CD4-positive, alpha-beta T cell treated with Interleukin-12 subunit alpha and Interleukin-12 subunit beta, for 1 hour (primary cell): ENCODE results near the gene DCDC1.
A peak's percentile ranks its signal among the peaks of the same experiment; 100 is the strongest.

Experiments
- DNase-seq: peaks from one replicate; pipeline ENCODE4 v3.0.0-alpha.2; 2020

DCDC1 gene

GRCh38 chr11:31369348-31370329, at the start of gene DCDC1, which contains the start of gene DNAJC24:
TSS of gene DCDC1 (minus strand) at chr11:31369739. CDS start at chr11:31328280, 41,459 bp downstream.
TSS of gene DNAJC24 (plus strand) at chr11:31369860. CDS start at chr11:31370749, 889 bp downstream.
- DNase-seq, result peak; percentile 95

- DNase-seq, result no peak
Measured at GRCh38 chr11:31419138-31419537, 49.6 kb upstream of the DCDC1 start.

- DNase-seq, result no peak
Measured at GRCh38 chr11:31417816-31418215, 48.3 kb upstream of the DCDC1 start.

GRCh38 chr11:31417357-31417756, 47.8 kb upstream of the DCDC1 start:
- DNase-seq, result no peak

GRCh38 chr11:31415435-31415834, 45.9 kb upstream of the DCDC1 start:
- DNase-seq, result no peak

GRCh38 chr11:31414338-31414737, 44.8 kb upstream of the DCDC1 start:
- no peak for DNase-seq

GRCh38 chr11:31412946-31413345, 43.4 kb upstream of the DCDC1 start:
- DNase-seq, result no peak

GRCh38 chr11:31408201-31408600, 38.7 kb upstream of the DCDC1 start:
- no peak for DNase-seq

GRCh38 chr11:31404614-31405013, 35.1 kb upstream of the DCDC1 start:
- no peak for DNase-seq

GRCh38 chr11:31397239-31397834, 27.8 kb upstream of the DCDC1 start:
- peak; percentile 36 for DNase-seq

- DNase-seq, result no peak
Measured at GRCh38 chr11:31387379-31387778, 17.8 kb upstream of the DCDC1 start.

GRCh38 chr11:31383116-31383515, 13.6 kb upstream of the DCDC1 start:
- DNase-seq, result no peak

GRCh38 chr11:31375879-31376278, 6.3 kb upstream of the DCDC1 start:
- no peak for DNase-seq

- DNase-seq, result peak; percentile 42
Measured at GRCh38 chr11:31366795-31367194, 2.7 kb downstream of the DCDC1 start.

GRCh38 chr11:31361743-31362142, 7.8 kb downstream of the DCDC1 start:
- DNase-seq, result peak; percentile 6

GRCh38 chr11:31355817-31356216, 13.7 kb downstream of the DCDC1 start:
- no peak for DNase-seq

GRCh38 chr11:31355131-31355530, 14.4 kb downstream of the DCDC1 start:
- no peak for DNase-seq

GRCh38 chr11:31351168-31351567, 18.4 kb downstream of the DCDC1 start:
- DNase-seq, result no peak

- DNase-seq, result peak; percentile 37
Measured at GRCh38 chr11:31340903-31341572, 28.5 kb downstream of the DCDC1 start.

- DNase-seq, result no peak
Measured at GRCh38 chr11:31337806-31338205, 31.7 kb downstream of the DCDC1 start.

- no peak for DNase-seq
Measured at GRCh38 chr11:31328697-31329096, 40.8 kb downstream of the DCDC1 start.

- DNase-seq, result no peak
Measured at GRCh38 chr11:31327417-31327816, 42.1 kb downstream of the DCDC1 start.

- peak; percentile 3 for DNase-seq
Measured at GRCh38 chr11:31326470-31327148, 42.9 kb downstream of the DCDC1 start.
